ENCODE measurements around the gene ELK1. TPM values are rescaled to one million over a fixed set of nuclear protein-coding genes. Genes with fewer than 3 reads are reported as not detected.

Gene ELK1
- total and polyA plus RNA-seq, 10 of the 15 experiments (the other 5 are each of a cell fraction or from before 2014, with no cell fraction given) = 4.1 to 55.5 (median 32.9) TPM

DNA sequence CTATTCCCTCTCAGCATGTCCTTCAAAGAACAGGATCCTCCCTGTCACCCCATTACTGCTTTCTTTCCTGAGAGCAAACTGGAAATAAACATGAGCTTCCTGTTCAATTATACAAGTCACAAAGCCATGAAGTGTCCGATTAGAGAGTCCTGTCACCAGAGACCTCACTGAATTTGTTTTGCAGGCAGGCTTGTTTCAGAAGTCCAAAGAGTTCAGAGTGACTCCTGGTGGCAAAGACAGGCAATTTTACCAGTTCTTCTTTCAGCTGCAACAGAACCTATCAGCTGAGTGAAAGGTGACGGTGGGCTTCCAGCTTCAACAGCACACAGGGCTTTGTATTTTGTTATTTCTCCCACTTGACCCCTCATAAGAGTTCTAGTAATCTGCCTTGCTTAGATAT is 6.4 kb downstream of the ELK1 start:
- no TSS peak for BruUV-seq (replicated peaks)
- 0 out of 2 replicates have a peak, but pooled peaks have one; percentile 25 for TF ChIP-seq SMC3 (IDR thresholded peaks at IDR 0.05; ENCODE audit: borderline replicate concordance, low read length)
- peak; percentile 50 for TF ChIP-seq RAD21 (IDR thresholded peaks at IDR 0.05; ENCODE audit: insufficient read depth, low read depth, low read length)
- TF ChIP-seq, protein P1, sequence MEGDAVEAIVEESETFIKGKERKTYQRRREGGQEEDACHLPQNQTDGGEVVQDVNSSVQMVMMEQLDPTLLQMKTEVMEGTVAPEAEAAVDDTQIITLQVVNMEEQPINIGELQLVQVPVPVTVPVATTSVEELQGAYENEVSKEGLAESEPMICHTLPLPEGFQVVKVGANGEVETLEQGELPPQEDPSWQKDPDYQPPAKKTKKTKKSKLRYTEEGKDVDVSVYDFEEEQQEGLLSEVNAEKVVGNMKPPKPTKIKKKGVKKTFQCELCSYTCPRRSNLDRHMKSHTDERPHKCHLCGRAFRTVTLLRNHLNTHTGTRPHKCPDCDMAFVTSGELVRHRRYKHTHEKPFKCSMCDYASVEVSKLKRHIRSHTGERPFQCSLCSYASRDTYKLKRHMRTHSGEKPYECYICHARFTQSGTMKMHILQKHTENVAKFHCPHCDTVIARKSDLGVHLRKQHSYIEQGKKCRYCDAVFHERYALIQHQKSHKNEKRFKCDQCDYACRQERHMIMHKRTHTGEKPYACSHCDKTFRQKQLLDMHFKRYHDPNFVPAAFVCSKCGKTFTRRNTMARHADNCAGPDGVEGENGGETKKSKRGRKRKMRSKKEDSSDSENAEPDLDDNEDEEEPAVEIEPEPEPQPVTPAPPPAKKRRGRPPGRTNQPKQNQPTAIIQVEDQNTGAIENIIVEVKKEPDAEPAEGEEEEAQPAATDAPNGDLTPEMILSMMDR (IDR thresholded peaks at IDR 0.05 in 2 of 3, conservative IDR thresholded peaks at IDR 0.05 in 1 of 3; ENCODE audit: control insufficient read depth in 2 of 3, extremely low read depth in 1 of 3, insufficient read depth in 1 of 3, low read depth in 3 of 3, low read length in 3 of 3) = peak; percentile 23 to 37 (median 29); a peak in 4 of 6 replicates
- TF ChIP-seq, protein P2, sequence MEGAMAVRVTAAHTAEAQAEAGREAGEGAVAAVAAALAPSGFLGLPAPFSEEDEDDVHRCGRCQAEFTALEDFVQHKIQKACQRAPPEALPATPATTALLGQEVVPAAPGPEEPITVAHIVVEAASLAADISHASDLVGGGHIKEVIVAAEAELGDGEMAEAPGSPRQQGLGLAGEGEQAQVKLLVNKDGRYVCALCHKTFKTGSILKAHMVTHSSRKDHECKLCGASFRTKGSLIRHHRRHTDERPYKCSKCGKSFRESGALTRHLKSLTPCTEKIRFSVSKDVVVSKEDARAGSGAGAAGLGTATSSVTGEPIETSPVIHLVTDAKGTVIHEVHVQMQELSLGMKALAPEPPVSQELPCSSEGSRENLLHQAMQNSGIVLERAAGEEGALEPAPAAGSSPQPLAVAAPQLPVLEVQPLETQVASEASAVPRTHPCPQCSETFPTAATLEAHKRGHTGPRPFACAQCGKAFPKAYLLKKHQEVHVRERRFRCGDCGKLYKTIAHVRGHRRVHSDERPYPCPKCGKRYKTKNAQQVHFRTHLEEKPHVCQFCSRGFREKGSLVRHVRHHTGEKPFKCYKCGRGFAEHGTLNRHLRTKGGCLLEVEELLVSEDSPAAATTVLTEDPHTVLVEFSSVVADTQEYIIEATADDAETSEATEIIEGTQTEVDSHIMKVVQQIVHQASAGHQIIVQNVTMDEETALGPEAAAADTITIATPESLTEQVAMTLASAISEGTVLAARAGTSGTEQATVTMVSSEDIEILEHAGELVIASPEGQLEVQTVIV (IDR thresholded peaks at IDR 0.05; ENCODE audit: borderline replicate concordance, partially characterized antibody) = no peak
- Histone ChIP-seq H3K79me2 (ENCODE audit: control insufficient read depth, insufficient read depth, low read length) (peaks cover 17% of the 10 kb centered on the region), H4K20me1 (ENCODE audit: control insufficient read depth, insufficient read depth) (no peaks in the 10 kb centered on the region), H3K27ac (ENCODE audit: control insufficient read depth, insufficient read depth) (no peak overlapping the region), H2AFZ (ENCODE audit: control insufficient read depth, low read depth, low read length) (no peak overlapping the region), H3K9ac (ENCODE audit: control insufficient read depth, insufficient read depth, low read length) (no peak overlapping the region), H3K4me1 (ENCODE audit: control insufficient read depth, insufficient read depth, low read length) (no peaks in the 10 kb centered on the region; the same call in 1 of the 2 replicates), H3K4me3 (no peak overlapping the region), H3K4me2 (ENCODE audit: control insufficient read depth, insufficient read depth) (no peak overlapping the region), H3K36me3 (ENCODE audit: control insufficient read depth in 2 of 2, insufficient read depth in 2 of 2, low read length in 1 of 2) (peaks cover 0 to 5% of the 10 kb centered on the region in 2 experiments; a peak in 3 of 4 replicates), H3K27me3 (replicated peaks in 1 of 2; ENCODE audit: control insufficient read depth in 2 of 2, insufficient read depth in 2 of 2, low read length in 1 of 2) (no peaks in the 10 kb centered on the region), H3K9me3 (replicated peaks; ENCODE audit: control insufficient read depth, insufficient read depth, low read length) (peaks cover 2% of the 10 kb centered on the region; the same call in 1 of the 3 replicates)
- FAIRE-seq (no peak), DNase-seq (ENCODE audit: low read depth, low spot score) (no peak), ATAC-seq (peak; percentile 62)
- SMC1A ChIA-PET (ENCODE audit: uncharacterized antibody, unreplicated experiment) = interaction anchor here (0.6 to 2.0 kb wide), 8 partner anchors 10 to 104 kb away, joined by 3 to 9 read pairs (median 4); partner anchors contain the start of genes CFP and TIMP1
- CTCF ChIA-PET = interaction anchor here (0.8 to 3.4 kb wide), 20 partner anchors 12 to 157 kb away, joined by 3 to 16 read pairs (median 4); partner anchors contain the start of gene CFP
- POLR2A ChIA-PET = interaction anchor here (1.0 to 1.6 kb wide), 3 partner anchors 10 to 15 kb away, joined by 4 to 6 read pairs (median 6); no protein-coding TSS in a partner anchor
- in situ Hi-C loops (cut with MboI) (loop anchor here (10.0 kb wide), 2 partner anchors 79 to 429 kb away; partner anchors contain the start of genes ARAF and CDK16), intact Hi-C loops (cut with micrococcal nuclease; ENCODE audit: unreplicated experiment) (loop anchor here (2.0 kb wide), 2 partner anchors 81 to 453 kb away; no protein-coding TSS in a partner anchor)
- WGBS (ENCODE audit: insufficient coverage, insufficient replicate concordance, low lambda C conversion rate, missing lambda C conversion rate) = 25% methylated on average over 2 of the region's 2 CpGs
- RAD21 ChIA-PET (ENCODE audit: unreplicated experiment) = interaction anchor here (1.0 to 1.8 kb wide), 4 partner anchors 9 to 139 kb away, joined by 3 to 6 read pairs (median 4); no protein-coding TSS in a partner anchor
